Subcutaneous adipose tissue (tissue), 4 donors: ENCODE results near the gene TUBE1. TPM values are rescaled to one million over a fixed set of nuclear protein-coding genes. Genes with fewer than 3 reads are reported as not detected.

Experiments
- CTCF ChIP-seq: fragments of 450-650 bp; IDR thresholded peaks from one replicate; pipeline ENCODE4 v1.5.1; 2016; ENCODE audit warnings: low read depth, mild to moderate bottlenecking, control low read depth, antibody characterized with exemption, moderate library complexity
- total RNA-seq, 4 donors: library from RNA; depleted of rRNA; stranded (reverse); fragments of >200 nt; gene quantifications; one replicate each; pipeline ENCODE4 v1.1.0, GENCODE V29; 2016

TUBE1 gene
- 10 to 100 TPM; 27.2 to 57.6 (median 34.7) TPM for total RNA-seq

- TF ChIP-seq CTCF: no peak
Measured at GRCh38 chr6:112087136-112087911, at the start of gene TUBE1, which contains the start of gene FAM229B. Gene TUBE1, minus strand, starts transcription at chr6:112087482. Its CDS starts 48 bp downstream, at chr6:112087434. Gene FAM229B, plus strand, starts transcription at chr6:112087591. Its CDS starts 11,693 bp downstream, at chr6:112099284.

- TF ChIP-seq CTCF: no peak
Measured at GRCh38 chr6:112130878-112131277, 43.6 kb upstream of the TUBE1 start.

GRCh38 chr6:112128208-112128607 is 40.9 kb upstream of the TUBE1 start:
- TF ChIP-seq CTCF: no peak

GRCh38 chr6:112123982-112124381 is 36.7 kb upstream of the TUBE1 start:
- TF ChIP-seq CTCF: no peak

- no peak for TF ChIP-seq CTCF
Measured at GRCh38 chr6:112122756-112123155, 35.5 kb upstream of the TUBE1 start.

- no peak for TF ChIP-seq CTCF
Measured at GRCh38 chr6:112118034-112118433, 30.8 kb upstream of the TUBE1 start.

GRCh38 chr6:112117554-112117953 is 30.3 kb upstream of the TUBE1 start:
- no peak for TF ChIP-seq CTCF
